Suprapubic skin (tissue), 3 donors: ENCODE results near the gene SLC48A1.

Experiments
- EP300 ChIP-seq: sonication (generic); formaldehyde crosslinking; IDR thresholded peaks from one replicate; pipeline ENCODE4 v1.6.1; 2017; ENCODE audit warnings: antibody characterized with exemption
- POLR2A ChIP-seq, 2 donors: fragments of 450-650 bp; IDR thresholded peaks; one replicate each; pipeline ENCODE4 v1.6.1; 2017; ENCODE audit warnings: antibody characterized with exemption in 2 of 2, mild to moderate bottlenecking in 2 of 2, moderate library complexity in 2 of 2
- TF ChIP-seq, protein P1 (sequence below), 2 donors: fragments of 200-600 bp in 1 of 2; fragments of 450-650 bp in 1 of 2; sonication (generic) in 1 of 2; IDR thresholded peaks; one replicate each; pipeline ENCODE4 v1.5.1; 2016 to 2019; ENCODE audit warnings: antibody characterized with exemption in 2 of 2, mild to moderate bottlenecking in 1 of 2, moderate library complexity in 1 of 2

DNA sequence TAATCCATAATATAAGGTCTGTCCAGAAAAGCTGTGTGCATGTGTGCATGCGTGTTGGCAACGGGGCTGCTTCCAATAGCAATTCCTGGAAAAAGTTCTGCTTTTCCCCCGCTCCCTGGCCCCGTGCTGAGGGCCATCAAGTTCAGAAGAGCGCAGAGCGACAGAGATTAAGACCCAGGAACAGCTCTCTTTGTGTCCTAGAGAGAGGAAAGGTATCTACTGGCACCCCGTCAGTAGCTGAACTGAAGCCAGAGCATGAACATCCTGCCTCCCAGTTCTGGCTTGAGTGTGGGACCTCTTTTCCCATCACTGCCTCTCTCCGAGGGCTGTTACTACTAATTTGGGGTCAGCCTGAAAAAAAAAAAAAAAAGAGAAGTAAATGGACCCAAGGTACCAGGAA lies 31.1 kb downstream of the SLC48A1 start:
- TF ChIP-seq, protein P1, sequence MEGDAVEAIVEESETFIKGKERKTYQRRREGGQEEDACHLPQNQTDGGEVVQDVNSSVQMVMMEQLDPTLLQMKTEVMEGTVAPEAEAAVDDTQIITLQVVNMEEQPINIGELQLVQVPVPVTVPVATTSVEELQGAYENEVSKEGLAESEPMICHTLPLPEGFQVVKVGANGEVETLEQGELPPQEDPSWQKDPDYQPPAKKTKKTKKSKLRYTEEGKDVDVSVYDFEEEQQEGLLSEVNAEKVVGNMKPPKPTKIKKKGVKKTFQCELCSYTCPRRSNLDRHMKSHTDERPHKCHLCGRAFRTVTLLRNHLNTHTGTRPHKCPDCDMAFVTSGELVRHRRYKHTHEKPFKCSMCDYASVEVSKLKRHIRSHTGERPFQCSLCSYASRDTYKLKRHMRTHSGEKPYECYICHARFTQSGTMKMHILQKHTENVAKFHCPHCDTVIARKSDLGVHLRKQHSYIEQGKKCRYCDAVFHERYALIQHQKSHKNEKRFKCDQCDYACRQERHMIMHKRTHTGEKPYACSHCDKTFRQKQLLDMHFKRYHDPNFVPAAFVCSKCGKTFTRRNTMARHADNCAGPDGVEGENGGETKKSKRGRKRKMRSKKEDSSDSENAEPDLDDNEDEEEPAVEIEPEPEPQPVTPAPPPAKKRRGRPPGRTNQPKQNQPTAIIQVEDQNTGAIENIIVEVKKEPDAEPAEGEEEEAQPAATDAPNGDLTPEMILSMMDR (IDR thresholded peaks at IDR 0.05), result no peak
- TF ChIP-seq POLR2A (IDR thresholded peaks at IDR 0.05) (no peak), EP300 (no peak)
